Measurements from ENCODE around the gene IARS1. TPM values are rescaled to one million over a fixed set of nuclear protein-coding genes. Genes with fewer than 3 reads are reported as not detected.

IARS1 gene
- total RNA-seq, 1 donor from 2014 or later = 54.2 TPM

GRCh38 chr9:92308893-92309292 lies 15.4 kb upstream of the IARS1 start:
- peaks cover 74% of the 10 kb centered on the region for H3K36me3 ChIP-seq
- no peak for TF ChIP-seq CTCF (IDR thresholded peaks at IDR 0.05; ENCODE audit: borderline replicate concordance)
- intact Hi-C loops (cut with micrococcal nuclease) = no loop called here

GRCh38 chr9:92300936-92301335 lies 7.4 kb upstream of the IARS1 start:
- no peaks in the 10 kb centered on the region for H3K27me3 ChIP-seq (ENCODE audit: low read depth)
- intact Hi-C loops (cut with micrococcal nuclease) = no loop called here
- peaks cover 97% of the 10 kb centered on the region for H3K36me3 ChIP-seq
- no peak overlapping the region for H3K27ac ChIP-seq (replicated peaks)
- TF ChIP-seq CTCF (IDR thresholded peaks at IDR 0.05; ENCODE audit: borderline replicate concordance) = no peak
- H3K9me3 ChIP-seq (replicated peaks) = no peaks in the 10 kb centered on the region
- no peak for DNase-seq
- no peaks in the 10 kb centered on the region for H3K4me1 ChIP-seq
- no peak overlapping the region for H3K4me3 ChIP-seq

More at GRCh38 chr9:92308893-92309292, 15.4 kb upstream of the IARS1 start:
- no peaks in the 10 kb centered on the region for H3K9me3 ChIP-seq (replicated peaks)
- no peaks in the 10 kb centered on the region for H3K27me3 ChIP-seq (ENCODE audit: low read depth)
- H3K27ac ChIP-seq (replicated peaks) = no peak overlapping the region
- no peak overlapping the region for H3K4me3 ChIP-seq
- H3K4me1 ChIP-seq = peaks cover 26% of the 10 kb centered on the region
- DNase-seq = no peak

- no peaks in the 10 kb centered on the region for H3K27me3 ChIP-seq (ENCODE audit: low read depth)
- no peaks in the 10 kb centered on the region for H3K9me3 ChIP-seq (replicated peaks)
- H3K4me1 ChIP-seq = peaks cover 18% of the 10 kb centered on the region
- no peak overlapping the region for H3K4me3 ChIP-seq
- H3K36me3 ChIP-seq = peaks cover 79% of the 10 kb centered on the region
- no peak overlapping the region for H3K27ac ChIP-seq (replicated peaks)
- DNase-seq = no peak
- no peak for TF ChIP-seq CTCF (IDR thresholded peaks at IDR 0.05; ENCODE audit: borderline replicate concordance)
- intact Hi-C loops (cut with micrococcal nuclease) = no loop called here
Observed at GRCh38 chr9:92299116-92299515, 5.6 kb upstream of the IARS1 start.

GRCh38 chr9:92298036-92298435 lies 4.5 kb upstream of the IARS1 start:
- Histone ChIP-seq H3K4me1 (peaks cover 23% of the 10 kb centered on the region), H3K9me3 (replicated peaks) (no peaks in the 10 kb centered on the region), H3K36me3 (peaks cover 68% of the 10 kb centered on the region), H3K4me3 (no peak overlapping the region), H3K27me3 (ENCODE audit: low read depth) (no peaks in the 10 kb centered on the region), H3K27ac (replicated peaks) (no peak overlapping the region)
- intact Hi-C loops (cut with micrococcal nuclease) = no loop called here
- no peak for DNase-seq
- TF ChIP-seq CTCF (IDR thresholded peaks at IDR 0.05; ENCODE audit: borderline replicate concordance) = no peak

- Histone ChIP-seq H3K4me3 (no peak overlapping the region), H3K27me3 (ENCODE audit: low read depth) (no peaks in the 10 kb centered on the region), H3K4me1 (peaks cover 27% of the 10 kb centered on the region), H3K36me3 (peaks cover 64% of the 10 kb centered on the region), H3K27ac (replicated peaks) (no peak overlapping the region), H3K9me3 (replicated peaks) (no peaks in the 10 kb centered on the region)
- DNase-seq = no peak
- intact Hi-C loops (cut with micrococcal nuclease) = no loop called here
- no peak for TF ChIP-seq CTCF (IDR thresholded peaks at IDR 0.05; ENCODE audit: borderline replicate concordance)
Observed at GRCh38 chr9:92297611-92298010, 4.1 kb upstream of the IARS1 start.

GRCh38 chr9:92295827-92296258 lies 2.3 kb upstream of the IARS1 start:
- H3K36me3 ChIP-seq = peaks cover 46% of the 10 kb centered on the region
- no peak overlapping the region for H3K4me3 ChIP-seq
- H3K27me3 ChIP-seq (ENCODE audit: low read depth) = no peaks in the 10 kb centered on the region
- no peak for TF ChIP-seq CTCF (IDR thresholded peaks at IDR 0.05; ENCODE audit: borderline replicate concordance)
- no peak overlapping the region for H3K27ac ChIP-seq (replicated peaks)
- intact Hi-C loops (cut with micrococcal nuclease) = no loop called here
- peaks cover 42% of the 10 kb centered on the region for H3K4me1 ChIP-seq
- no peaks in the 10 kb centered on the region for H3K9me3 ChIP-seq (replicated peaks)
- no peak for DNase-seq

Data from left ventricle myocardium inferior (tissue), 1 donor.